COLO668 (cell line): ENCODE data around the gene VWA5B1.
"Not testable (repeated sequence)": the region's sequence is repeated elsewhere in the genome, so short reads cannot be mapped to it uniquely, and the experiment has no call there.

Source experiments
- DNase-seq: peaks from one replicate; lab custom pipeline; 2025; ENCODE audit not compliant: unreplicated experiment; lab: John Stamatoyannopoulos, UW

The VWA5B1 gene

GRCh38 chr1:20278692-20279130 lies 12.0 kb upstream of the VWA5B1 start:
- no peak for DNase-seq

DNA sequence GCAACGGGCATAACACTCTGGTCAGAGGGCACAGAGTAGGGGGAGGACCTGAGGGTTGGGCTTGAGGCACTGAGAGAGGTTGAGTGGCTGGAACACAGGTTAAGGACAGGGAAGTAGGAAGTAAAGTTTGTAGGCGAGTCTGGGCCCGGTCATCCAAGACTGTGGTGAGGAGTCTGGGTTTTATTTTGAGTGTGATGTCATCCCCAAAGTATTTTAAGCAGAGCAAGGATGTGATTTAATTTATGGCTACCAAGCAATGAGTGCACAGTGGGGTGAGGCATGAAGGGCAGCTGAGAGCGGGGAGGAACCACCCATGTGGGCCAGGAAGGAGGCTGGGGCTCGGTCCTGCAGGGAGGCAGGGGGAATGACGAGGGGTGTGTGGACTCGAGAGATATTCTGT lies 11.2 kb upstream of the VWA5B1 start:
- no peak for DNase-seq

DNA sequence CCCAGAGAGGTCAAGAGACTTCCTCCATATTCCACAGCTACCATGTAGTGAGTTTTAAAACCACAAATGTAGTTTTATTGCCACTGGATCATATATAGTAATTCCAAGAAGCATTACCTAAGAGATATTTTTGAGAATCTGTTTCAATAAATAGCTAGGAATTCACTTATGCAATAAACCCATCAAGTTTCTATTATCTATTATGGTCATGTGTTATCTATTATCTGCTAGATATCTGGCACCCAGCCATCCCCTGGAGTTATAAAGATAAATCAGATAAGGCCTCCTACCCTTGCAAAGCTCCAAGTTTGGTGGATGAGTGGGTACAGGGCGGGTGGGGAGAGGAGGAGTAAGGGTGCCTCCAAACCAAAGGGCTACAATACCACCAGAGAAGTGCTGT lies 10.3 kb upstream of the VWA5B1 start:
- DNase-seq, result no peak

GRCh38 chr1:20280906-20281305 lies 9.8 kb upstream of the VWA5B1 start:
- no peak for DNase-seq

DNA sequence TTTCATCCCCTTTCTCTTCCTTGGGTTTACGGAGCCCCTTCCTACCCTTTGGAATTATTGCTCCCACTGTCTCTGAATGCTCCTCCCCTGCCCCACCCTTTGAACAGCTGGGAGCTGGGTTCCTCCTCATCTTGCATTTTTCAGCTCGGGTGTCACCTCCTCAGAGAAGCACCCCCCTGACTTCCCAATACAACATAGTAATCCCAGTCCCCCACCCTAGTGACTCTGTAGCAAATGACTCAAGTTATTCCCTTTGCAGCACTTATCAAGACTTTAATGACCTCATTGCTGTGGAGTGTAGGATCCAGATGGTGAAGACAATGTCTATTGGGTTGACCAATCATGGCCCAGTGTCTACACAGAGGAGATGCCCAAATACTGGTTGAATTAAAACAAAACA lies 8.9 kb upstream of the VWA5B1 start:
- no peak for DNase-seq

DNA sequence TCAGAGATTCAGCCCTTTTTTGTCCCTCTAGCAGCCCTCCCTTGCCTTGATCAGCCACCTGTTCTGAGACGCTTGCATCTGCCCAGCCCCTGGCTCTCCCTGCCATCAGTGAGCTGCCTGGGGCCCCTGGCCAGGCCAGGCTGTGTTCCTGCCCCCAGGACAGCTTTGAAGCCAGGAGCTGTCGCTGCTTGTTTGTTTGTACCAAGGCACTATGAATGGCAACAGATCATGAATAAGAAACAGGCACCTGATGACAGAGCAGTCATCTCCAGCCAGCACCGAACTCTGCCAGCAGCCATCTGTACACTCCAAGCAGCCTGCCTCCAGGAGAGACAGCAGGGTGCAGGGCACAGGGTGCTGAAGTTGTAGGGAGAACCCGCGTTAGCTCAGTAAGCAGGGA lies 8.1 kb upstream of the VWA5B1 start:
- DNase-seq, result no peak

GRCh38 chr1:20284046-20284445 lies 6.6 kb upstream of the VWA5B1 start:
- no peak for DNase-seq

DNA sequence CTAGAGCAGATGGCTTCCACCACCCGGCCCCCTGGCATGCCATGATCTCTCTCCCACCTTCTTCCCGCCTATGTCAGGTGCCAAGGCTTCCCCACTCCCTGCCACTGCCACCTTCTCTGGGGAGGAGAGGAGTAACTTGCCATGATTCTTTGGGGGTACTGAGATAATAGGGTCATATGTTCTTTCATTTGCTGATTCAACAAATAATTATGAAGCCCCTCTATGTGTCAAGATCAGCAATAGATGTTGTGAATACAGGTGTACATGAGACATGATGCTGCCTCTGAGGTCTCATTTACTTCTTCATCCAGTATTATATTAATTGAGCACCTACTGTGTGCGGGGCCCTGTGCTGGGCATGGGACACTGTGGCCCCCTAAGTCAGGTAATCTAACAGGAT lies 6.0 kb upstream of the VWA5B1 start:
- no peak for DNase-seq

DNA sequence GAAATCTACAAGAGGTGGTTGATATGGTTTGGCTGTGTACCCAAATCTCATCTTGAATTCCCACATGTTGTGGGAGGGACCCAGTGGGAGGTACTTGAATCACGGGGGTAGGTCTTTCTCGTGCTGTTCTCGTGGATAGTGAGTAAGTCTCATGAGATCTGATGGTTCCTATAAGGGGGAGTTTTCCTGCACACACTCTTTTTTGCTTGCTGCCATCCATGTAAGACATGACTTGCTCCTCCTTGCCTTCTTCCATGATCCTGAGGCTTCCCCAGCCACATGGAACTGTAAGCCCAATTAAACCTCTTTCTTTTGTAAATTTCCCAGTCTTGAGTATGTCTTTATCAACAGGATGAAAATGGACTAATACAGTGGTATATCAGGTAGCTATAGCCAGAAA lies 5.2 kb upstream of the VWA5B1 start:
- no peak for DNase-seq

DNA sequence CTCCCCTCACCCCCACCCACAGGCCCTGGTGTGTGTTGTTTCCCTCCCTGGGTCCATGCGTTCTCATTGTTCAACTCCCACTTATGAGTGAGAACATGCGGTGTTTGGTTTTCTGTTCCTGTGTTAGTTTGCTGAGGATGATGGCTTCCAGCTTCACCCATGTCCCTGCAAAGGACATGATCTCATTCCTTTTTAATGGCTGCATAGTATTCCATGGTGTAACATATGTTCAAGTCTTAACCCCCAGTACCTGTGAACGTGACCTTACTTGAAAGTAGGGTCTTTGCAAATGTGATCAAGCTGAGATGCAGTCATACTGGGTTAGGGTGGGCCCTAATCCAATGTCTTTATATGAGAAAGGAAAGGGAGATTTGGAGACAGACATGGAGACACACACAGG lies 3.0 kb upstream of the VWA5B1 start:
- DNase-seq, result not testable (repeated sequence)

DNA sequence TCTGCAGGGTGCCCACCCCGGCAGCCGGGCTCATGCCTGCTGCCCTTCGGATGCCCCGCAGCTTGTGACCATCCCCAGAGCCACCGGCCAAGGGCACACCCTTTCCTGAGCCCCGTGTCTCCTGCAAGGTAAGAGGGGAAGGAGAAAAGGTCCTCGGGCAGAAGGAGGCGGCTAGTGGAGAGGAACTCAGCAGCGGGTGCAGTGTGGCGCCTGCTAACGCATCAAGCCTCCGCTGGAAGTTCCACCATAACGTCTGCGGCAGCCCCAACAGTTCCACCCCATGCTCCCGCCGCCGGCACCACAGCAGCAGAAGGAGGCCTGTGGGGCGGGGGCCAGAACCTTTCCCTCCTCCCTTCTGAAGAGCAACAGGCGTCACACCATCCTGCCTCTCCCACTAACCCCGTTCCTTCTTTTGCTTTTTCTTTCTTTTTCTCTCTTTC lies 990 bp downstream of the VWA5B1 start:
- no peak for DNase-seq

- no peak for DNase-seq
These were observed 8.0 kb downstream of the VWA5B1 start for GRCh38 chr1:20298626-20299025.

DNA sequence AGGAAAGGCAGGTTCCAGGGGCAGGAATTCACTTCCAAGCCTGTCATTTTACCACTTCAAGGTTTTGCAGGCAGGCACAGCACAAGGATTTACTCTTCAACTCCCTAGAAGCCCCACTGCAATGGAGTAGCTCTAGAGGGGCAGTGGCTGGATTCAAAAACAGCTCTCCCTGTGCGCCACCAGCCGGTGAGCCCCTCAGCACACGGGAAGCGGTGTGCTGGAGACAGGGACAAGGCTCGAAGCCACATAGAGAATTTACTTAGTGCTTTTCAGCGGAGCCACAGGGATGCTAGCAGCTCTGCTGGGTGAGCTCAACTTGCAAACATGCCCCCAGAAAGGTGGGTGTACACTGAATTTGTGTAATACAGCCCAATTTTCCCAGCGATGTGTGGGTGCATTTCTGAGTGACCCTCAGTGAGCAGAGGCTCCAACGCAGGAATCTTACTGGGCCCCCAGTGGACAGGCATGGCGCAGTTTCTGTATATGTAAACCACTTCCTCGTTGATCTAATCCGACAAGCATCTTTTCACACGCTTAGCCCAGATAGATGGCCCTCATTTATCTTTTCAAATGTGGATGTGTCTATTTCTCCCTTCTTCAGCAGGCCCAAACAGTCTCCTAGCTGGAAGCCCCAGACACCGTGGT lies 10.9 kb downstream of the VWA5B1 start:
- no peak for DNase-seq

GRCh38 chr1:20302108-20302471 lies 11.4 kb downstream of the VWA5B1 start:
- no peak for DNase-seq

GRCh38 chr1:20307026-20307425 lies 16.4 kb downstream of the VWA5B1 start:
- DNase-seq, result no peak

GRCh38 chr1:20308569-20308968 lies 17.9 kb downstream of the VWA5B1 start:
- DNase-seq, result no peak

GRCh38 chr1:20311289-20311688 lies 20.6 kb downstream of the VWA5B1 start:
- no peak for DNase-seq

- DNase-seq, result no peak
These were observed 21.6 kb downstream of the VWA5B1 start for GRCh38 chr1:20312310-20312709.

GRCh38 chr1:20312818-20313217 lies 22.1 kb downstream of the VWA5B1 start:
- no peak for DNase-seq

GRCh38 chr1:20317471-20317870 lies 26.8 kb downstream of the VWA5B1 start:
- no peak for DNase-seq

- no peak for DNase-seq
These were observed 27.8 kb downstream of the VWA5B1 start for GRCh38 chr1:20318521-20318920.

- no peak for DNase-seq
These were observed 28.3 kb downstream of the VWA5B1 start for GRCh38 chr1:20318971-20319370.

DNA sequence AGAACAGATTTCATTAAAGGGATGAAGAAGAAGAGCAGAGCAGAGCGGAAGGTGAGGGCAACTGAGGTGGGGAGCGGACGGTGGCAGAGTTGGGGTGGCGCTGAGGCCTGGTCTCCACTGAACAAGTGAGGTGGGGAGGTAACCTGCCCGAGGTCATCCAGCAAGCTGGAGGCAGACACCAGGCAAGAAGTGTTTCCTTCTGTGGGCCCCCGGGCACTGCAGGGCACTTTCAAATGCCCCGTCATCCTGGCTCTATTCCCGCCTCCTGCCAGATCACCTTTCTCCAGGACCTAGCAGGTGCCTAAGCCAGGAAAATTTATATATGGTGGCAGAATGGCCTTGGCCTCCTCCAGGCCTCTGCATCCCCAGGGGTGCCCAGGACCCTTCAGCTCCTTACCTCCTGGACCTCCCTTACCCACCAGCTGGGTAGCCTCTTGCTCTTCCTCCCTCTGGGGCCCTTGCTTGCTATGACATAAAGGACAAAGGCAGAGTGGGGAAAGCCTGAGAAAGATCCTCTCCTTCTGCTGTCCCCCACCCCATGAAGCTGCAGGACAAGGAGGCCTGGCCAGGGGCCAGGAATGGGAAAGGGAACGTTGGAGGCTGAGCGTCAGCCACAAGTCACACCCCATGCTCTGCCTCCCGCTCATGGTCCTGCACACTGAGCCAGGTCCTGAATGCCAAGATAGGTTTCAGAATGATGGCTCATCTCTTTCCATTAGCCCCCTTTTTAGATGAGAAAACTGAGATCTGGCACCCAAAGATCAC lies 29.0 kb downstream of the VWA5B1 start:
- no peak for DNase-seq
